ENCODE data around the gene ZNF436. TPM values are rescaled to one million over a fixed set of nuclear protein-coding genes. Genes with fewer than 3 reads are reported as not detected.

The ZNF436 gene
- polyA plus RNA-seq, 1 donor (not counting 4 experiments of a cell fraction or from before 2014, with no cell fraction given) = 12.6 TPM

DNA sequence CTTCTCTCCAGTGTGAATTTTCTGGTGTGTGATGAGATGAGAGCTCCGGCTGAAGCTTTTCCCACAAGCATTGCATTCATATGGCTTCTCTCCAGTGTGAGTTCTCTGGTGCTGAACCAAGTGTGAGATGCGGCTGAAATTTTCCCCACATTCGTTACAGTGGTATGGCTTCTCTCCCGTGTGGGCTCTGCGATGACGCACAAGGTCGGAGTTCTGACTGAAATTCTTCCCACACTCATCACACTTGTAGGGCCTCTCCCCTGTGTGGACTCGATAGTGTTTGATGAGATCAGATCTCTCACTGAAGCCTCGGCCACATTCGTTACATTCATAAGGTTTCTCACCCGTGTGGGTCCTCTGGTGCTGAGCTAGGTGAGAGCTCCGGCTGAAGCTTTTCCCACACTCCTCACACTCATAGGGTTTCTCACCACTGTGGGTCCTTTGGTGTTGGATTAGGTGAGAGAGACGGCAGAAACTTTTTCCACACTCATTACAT lies 7.4 kb downstream of the ZNF436 start:
- H3K27ac ChIP-seq (ENCODE audit: control insufficient read depth, insufficient read depth, low read length) = no peak overlapping the region
- no peaks in the 10 kb centered on the region for H4K20me1 ChIP-seq (ENCODE audit: control insufficient read depth, extremely low read depth, insufficient read depth, low read length)
- peak overlapping the region in 1 of 3 experiments; percentile 8 for H3K4me3 ChIP-seq (ENCODE audit: control insufficient read depth in 2 of 3, extremely low read depth in 1 of 3, insufficient read depth in 2 of 3, low read depth in 1 of 3, low read length in 3 of 3)
- no peak for FAIRE-seq
- TF ChIP-seq, protein P1, sequence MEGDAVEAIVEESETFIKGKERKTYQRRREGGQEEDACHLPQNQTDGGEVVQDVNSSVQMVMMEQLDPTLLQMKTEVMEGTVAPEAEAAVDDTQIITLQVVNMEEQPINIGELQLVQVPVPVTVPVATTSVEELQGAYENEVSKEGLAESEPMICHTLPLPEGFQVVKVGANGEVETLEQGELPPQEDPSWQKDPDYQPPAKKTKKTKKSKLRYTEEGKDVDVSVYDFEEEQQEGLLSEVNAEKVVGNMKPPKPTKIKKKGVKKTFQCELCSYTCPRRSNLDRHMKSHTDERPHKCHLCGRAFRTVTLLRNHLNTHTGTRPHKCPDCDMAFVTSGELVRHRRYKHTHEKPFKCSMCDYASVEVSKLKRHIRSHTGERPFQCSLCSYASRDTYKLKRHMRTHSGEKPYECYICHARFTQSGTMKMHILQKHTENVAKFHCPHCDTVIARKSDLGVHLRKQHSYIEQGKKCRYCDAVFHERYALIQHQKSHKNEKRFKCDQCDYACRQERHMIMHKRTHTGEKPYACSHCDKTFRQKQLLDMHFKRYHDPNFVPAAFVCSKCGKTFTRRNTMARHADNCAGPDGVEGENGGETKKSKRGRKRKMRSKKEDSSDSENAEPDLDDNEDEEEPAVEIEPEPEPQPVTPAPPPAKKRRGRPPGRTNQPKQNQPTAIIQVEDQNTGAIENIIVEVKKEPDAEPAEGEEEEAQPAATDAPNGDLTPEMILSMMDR (optimal IDR thresholded peaks at IDR 0.05 in 1 of 3, IDR thresholded peaks at IDR 0.05 in 1 of 3, conservative IDR thresholded peaks at IDR 0.05 in 1 of 3; ENCODE audit: extremely low read depth in 1 of 3, insufficient read depth in 2 of 3, low read length in 3 of 3) = no peak
- no peak for TF ChIP-seq EZH2 (IDR thresholded peaks at IDR 0.05; ENCODE audit: low read length)
- no peak overlapping the region for H2AFZ ChIP-seq (ENCODE audit: control insufficient read depth, low read length)
- peaks cover 24 to 31% of the 10 kb centered on the region in 2 experiments for H3K36me3 ChIP-seq (ENCODE audit: control insufficient read depth in 2 of 2, extremely low read depth in 1 of 2, insufficient read depth in 2 of 2, low read length in 2 of 2)
- dilution Hi-C loops (cut with MboI; ENCODE audit: extremely low pct_ligation_motif_present, low sequenced_read_pairs) = no loop called here
- peaks cover 9% of the 10 kb centered on the region for H3K79me2 ChIP-seq (ENCODE audit: control insufficient read depth, insufficient read depth, low read length)
- H3K9me1 ChIP-seq (ENCODE audit: control insufficient read depth, extremely low read depth, insufficient read depth, low read length) = no peaks in the 10 kb centered on the region
- no peak for DNase-seq (ENCODE audit: low read depth, low spot score)
- no peak overlapping the region for H3K4me2 ChIP-seq (ENCODE audit: control insufficient read depth, extremely low read depth, insufficient read depth, low read depth, low read length)
- no peaks in the 10 kb centered on the region for H3K27me3 ChIP-seq (ENCODE audit: control insufficient read depth, extremely low read depth, insufficient read depth, low read length)
- H3K9ac ChIP-seq (ENCODE audit: control insufficient read depth, extremely low read depth, insufficient read depth, low read length) = no peak overlapping the region
- H3K4me1 ChIP-seq (ENCODE audit: control insufficient read depth, extremely low read depth, insufficient read depth, low read length) = peaks cover 15% of the 10 kb centered on the region
- peaks cover 43% of the 10 kb centered on the region for H3K9me3 ChIP-seq (ENCODE audit: control insufficient read depth, low read depth, low read length)

GRCh38 chr1:23358310-23358875 lies 11.2 kb downstream of the ZNF436 start:
- Histone ChIP-seq H4K20me1 (ENCODE audit: control insufficient read depth, extremely low read depth, insufficient read depth, low read length) (no peaks in the 10 kb centered on the region), H3K9me1 (ENCODE audit: control insufficient read depth, extremely low read depth, insufficient read depth, low read length) (no peaks in the 10 kb centered on the region), H3K4me2 (ENCODE audit: control insufficient read depth, extremely low read depth, insufficient read depth, low read depth, low read length) (no peak overlapping the region), H3K27ac (ENCODE audit: control insufficient read depth, insufficient read depth, low read length) (no peak overlapping the region), H3K4me1 (ENCODE audit: control insufficient read depth, extremely low read depth, insufficient read depth, low read length) (no peaks in the 10 kb centered on the region), H3K9me3 (ENCODE audit: control insufficient read depth, low read depth, low read length) (peaks cover 35% of the 10 kb centered on the region), H3K27me3 (ENCODE audit: control insufficient read depth, extremely low read depth, insufficient read depth, low read length) (no peaks in the 10 kb centered on the region), H3K36me3 (ENCODE audit: control insufficient read depth in 2 of 2, extremely low read depth in 1 of 2, insufficient read depth in 2 of 2, low read length in 2 of 2) (peaks cover 22 to 26% of the 10 kb centered on the region in 2 experiments), H3K79me2 (ENCODE audit: control insufficient read depth, insufficient read depth, low read length) (peaks cover 5% of the 10 kb centered on the region), H3K9ac (ENCODE audit: control insufficient read depth, extremely low read depth, insufficient read depth, low read length) (no peak overlapping the region), H3K4me3 (ENCODE audit: control insufficient read depth in 2 of 3, extremely low read depth in 1 of 3, insufficient read depth in 2 of 3, low read depth in 1 of 3, low read length in 3 of 3) (no peak overlapping the region), H2AFZ (ENCODE audit: control insufficient read depth, low read length) (no peak overlapping the region)
- no peak for DNase-seq (ENCODE audit: low read depth, low spot score)
- dilution Hi-C loops (cut with MboI; ENCODE audit: extremely low pct_ligation_motif_present, low sequenced_read_pairs) = no loop called here
- no peak for TF ChIP-seq EZH2 (IDR thresholded peaks at IDR 0.05; ENCODE audit: low read length)
- TF ChIP-seq, protein P1 (optimal IDR thresholded peaks at IDR 0.05 in 1 of 3, IDR thresholded peaks at IDR 0.05 in 1 of 3, conservative IDR thresholded peaks at IDR 0.05 in 1 of 3; ENCODE audit: extremely low read depth in 1 of 3, insufficient read depth in 2 of 3, low read length in 3 of 3) = no peak
- FAIRE-seq = no peak
